HepG2 (cell line): ENCODE measurements around the gene TP73. TPM values are rescaled to one million over a fixed set of nuclear protein-coding genes. Genes with fewer than 3 reads are reported as not detected.

Experiments used
- ATAC-seq: fragments of 200-7000 bp; cut with Tn5 transposase; 3 replicates; pipeline ENCODE4 v1.9.1; 2020; ENCODE audit warnings: mild to moderate bottlenecking, moderate library complexity
- BruUV-seq: library from RNA; stranded (reverse); fragments of 400-500 nt; replicated peaks from 2 replicates; lab custom pipeline; 2021; lab: Mats Ljungman, UMichigan
- CTCF ChIA-PET: fragments of 300-600 bp; formaldehyde crosslinking; extraction: SDS; loops from one replicate; lab custom pipeline; 2021; ENCODE audit warnings: low total read pairs, inconsistent platforms, low intra/inter-chr PET ratio; lab: Yijun Ruan, JAX
- POLR2A ChIA-PET: fragments of 350-600 bp; sonication (Branson Sonifier 250); formaldehyde crosslinking; loops from one replicate; lab custom pipeline; 2020; ENCODE audit warnings: antibody characterized with exemption, inconsistent platforms; lab: Yijun Ruan, JAX
- DNase-seq: peaks from one replicate; pipeline ENCODE4 v3.0.0-alpha.2; 2015; ENCODE audit warnings: low spot score
- FAIRE-seq: peaks from 3 replicates; lab custom pipeline; 2011; peaks lifted over from hg19 to GRCh38; lab: Jason Lieb, UNC
- H2AFZ ChIP-seq: one replicate; pipeline ENCODE4 v1.6.1; 2011; ENCODE audit warnings: low read length, inconsistent platforms
- H3K27ac ChIP-seq: fragments of 300-600 bp; 3 replicates; pipeline ENCODE4 v1.8.0; 2011; ENCODE audit warnings: mixed run types, mild to moderate bottlenecking, mixed read lengths, low read length, inconsistent platforms; ENCODE audit not compliant: insufficient read depth; ENCODE audit errors: extremely low read length
- H3K27me3 ChIP-seq, 2 experiments: fragments of 200-600 bp in 1 of 2; 2 replicates in 1 of 2; 3 replicates in 1 of 2; pipeline versions ENCODE4 v1.6.0 to v1.8.0; 2011; ENCODE audit warnings: low read length in 2 of 2, mild to moderate bottlenecking in 2 of 2, moderate library complexity in 2 of 2, inconsistent platforms in 1 of 2; ENCODE audit not compliant: insufficient read depth in 2 of 2, control insufficient read depth in 1 of 2
- H3K36me3 ChIP-seq, 2 experiments: fragments of 200-600 bp in 1 of 2; replicated peaks in 1 of 2; 2 replicates in 1 of 2; 3 replicates in 1 of 2; pipeline versions ENCODE4 v1.5.1 to v1.8.0; 2011; ENCODE audit warnings: low read length in 2 of 2, inconsistent platforms in 1 of 2; ENCODE audit not compliant: insufficient read depth in 2 of 2, control insufficient read depth in 1 of 2
- H3K4me1 ChIP-seq: 2 replicates; pipeline ENCODE4 v1.5.1; 2012; ENCODE audit warnings: low read length, inconsistent platforms; ENCODE audit not compliant: insufficient read depth
- H3K4me2 ChIP-seq: 2 replicates; pipeline ENCODE4 v1.6.0; 2011; ENCODE audit warnings: low read depth, low read length, inconsistent platforms
- H3K4me3 ChIP-seq, 3 experiments: fragments of 200-600 bp in 1 of 3; sonication (generic), shearing (Covaris generic) in 1 of 3; replicated peaks in 1 of 3; 2 replicates each; pipeline ENCODE4 v1.5.1; 2011 to 2016; ENCODE audit warnings: low read length in 3 of 3, inconsistent platforms in 2 of 3, low read depth in 2 of 3, mild to moderate bottlenecking in 2 of 3, control low read depth in 1 of 3, mixed read lengths in 1 of 3; ENCODE audit not compliant: insufficient read depth in 1 of 3
- H3K79me2 ChIP-seq: one replicate; pipeline ENCODE4 v1.6.1; 2011; ENCODE audit warnings: low read length, inconsistent platforms; ENCODE audit not compliant: insufficient read depth
- H3K9ac ChIP-seq: 2 replicates; pipeline ENCODE4 v1.6.0; 2011; ENCODE audit warnings: mild to moderate bottlenecking, low read depth, low read length, inconsistent platforms; ENCODE audit not compliant: insufficient read depth
- H3K9me3 ChIP-seq: 2 replicates; pipeline ENCODE4 v1.5.1; 2012; ENCODE audit warnings: mild to moderate bottlenecking, low read length
- H4K20me1 ChIP-seq: 2 replicates; pipeline ENCODE4 v1.6.0; 2011; ENCODE audit warnings: inconsistent platforms, mild to moderate bottlenecking, low read length, moderate library complexity; ENCODE audit not compliant: insufficient read depth
- DMAP1 ChIP-seq: IDR thresholded peaks from 2 replicates; pipeline ENCODE4 v1.6.1; 2016
- HOXA5 ChIP-seq: sonication (generic); formaldehyde crosslinking; IDR thresholded peaks from 2 replicates; pipeline ENCODE4 v1.4.0; 2020; ENCODE audit warnings: missing genetic modification reagents
- IKZF4 ChIP-seq: sonication (generic); formaldehyde crosslinking; IDR thresholded peaks from 2 replicates; pipeline ENCODE4 v1.5.1; 2020; ENCODE audit warnings: borderline replicate concordance, mild to moderate bottlenecking, low read depth, missing genetic modification reagents; ENCODE audit errors: not compliant biosample characterization
- IRX3 ChIP-seq: sonication (generic); formaldehyde crosslinking; IDR thresholded peaks from 2 replicates; pipeline ENCODE4 v1.8.1; 2023; ENCODE audit warnings: mild to moderate bottlenecking, low read depth, missing genetic modification reagents, borderline replicate concordance
- KDM6A ChIP-seq: IDR thresholded peaks from 2 replicates; pipeline ENCODE4 v1.6.1; 2016; ENCODE audit warnings: low read depth
- NBN ChIP-seq: fragments of 450-650 bp; conservative IDR thresholded peaks from 2 replicates; pipeline ENCODE4 v1.6.1; 2017
- POLR2G ChIP-seq: fragments of 200-400 bp; formaldehyde crosslinking; IDR thresholded peaks from 2 replicates; pipeline ENCODE4 v1.6.1; 2018; ENCODE audit warnings: mild to moderate bottlenecking, low read depth, low read length, moderate library complexity
- SRSF4 ChIP-seq: fragments of 200-400 bp; formaldehyde crosslinking; IDR thresholded peaks from one replicate; pipeline ENCODE4 v1.6.1; 2018; ENCODE audit warnings: mild to moderate bottlenecking, low read depth, low read length, moderate library complexity; ENCODE audit not compliant: poor library complexity, severe bottlenecking
- TCF12 ChIP-seq, 2 experiments: fragments of 450-650 bp in 1 of 2; sonication (generic) in 1 of 2; formaldehyde crosslinking in 1 of 2; IDR thresholded peaks; 2 replicates each; pipeline versions ENCODE4 v1.6.1 to v1.8.0; 2017 to 2022; ENCODE audit warnings: antibody characterized with exemption in 1 of 2, mild to moderate bottlenecking in 1 of 2, missing genetic modification reagents in 1 of 2, moderate library complexity in 1 of 2
- TFAP4 ChIP-seq: sonication (generic); IDR thresholded peaks from 2 replicates; pipeline ENCODE4 v1.6.1; 2016; ENCODE audit warnings: low read depth, borderline replicate concordance
- ZBTB10 ChIP-seq: sonication (generic); formaldehyde crosslinking; IDR thresholded peaks from 2 replicates; pipeline ENCODE4 v1.4.0; 2020; ENCODE audit warnings: missing genetic modification reagents, borderline replicate concordance
- ZBTB39 ChIP-seq: sonication (generic); formaldehyde crosslinking; IDR thresholded peaks from 2 replicates; pipeline ENCODE4 v1.5.0; 2020; ENCODE audit warnings: missing genetic modification reagents
- ZNF264 ChIP-seq: sonication (generic); formaldehyde crosslinking; IDR thresholded peaks from 2 replicates; pipeline ENCODE4 v1.4.0; 2020; ENCODE audit warnings: missing genetic modification reagents
- ZNF468 ChIP-seq: sonication (generic); formaldehyde crosslinking; IDR thresholded peaks from 2 replicates; pipeline ENCODE4 v1.8.0; 2022; ENCODE audit warnings: mild to moderate bottlenecking, moderate library complexity, missing genetic modification reagents
- ZNF839 ChIP-seq: sonication (generic); formaldehyde crosslinking; IDR thresholded peaks from 2 replicates; pipeline ENCODE4 v1.4.0; 2020; ENCODE audit warnings: missing genetic modification reagents, mild to moderate bottlenecking, borderline replicate concordance
- ZXDC ChIP-seq: sonication (generic); formaldehyde crosslinking; IDR thresholded peaks from 2 replicates; pipeline ENCODE4 v1.5.0; 2020; ENCODE audit warnings: mild to moderate bottlenecking, missing genetic modification reagents
- WGBS: methylation state at CpG from one replicate; pipeline ENCODE4 v1.1.6; 2017; ENCODE audit warnings: low lambda C conversion rate; 5-methylcytosine and 5-hydroxymethylcytosine counted together
- in situ Hi-C: cut with HindIII; loops from 2 replicates; pipeline ENCODE4 v1.10.0; 2017; ENCODE audit warnings: low pct_unique_long_range_greater_than_20kb; ENCODE audit not compliant: extremely low pct_ligation_motif_present
- intact Hi-C: fragments of 100-400 bp; cut with micrococcal nuclease; formaldehyde crosslinking; loops from one replicate; pipeline ENCODE4 v1.10.0; 2022; ENCODE audit not compliant: unreplicated experiment
- polyA plus RNA-seq, 8 experiments: library from polyadenylated mRNA; depleted of rRNA in 3 of 8; stranded (reverse) in 7 of 8; unstranded in 1 of 8; fragments of >200 nt; fragmentation: Illumina TruSeq in 4 of 8; extraction: Trizol in 4 of 8; gene quantifications; 2 replicates each; pipeline versions ENCODE4 v1.2.1 to v1.2.3, GENCODE V29; 2011 to 2016; ENCODE audit warnings: low read depth in 4 of 8, missing spikeins in 1 of 8, mixed read lengths in 1 of 8; ENCODE audit not compliant: insufficient read depth in 1 of 8
- total RNA-seq, 5 experiments: library from RNA; depleted of rRNA; stranded (reverse); fragments of >200 nt; fragmentation: Illumina TruSeq; extraction: Trizol; gene quantifications; 2 replicates each; pipeline ENCODE4 v1.2.3, GENCODE V29; 2016; ENCODE audit warnings: low read depth in 1 of 5

Gene TP73
- total and polyA plus RNA-seq, 2 of the 13 experiments (the other 11 are each of a cell fraction or from before 2014, with no cell fraction given) = 0.49 to 1.1 TPM

- Histone ChIP-seq H3K27ac (no peak overlapping the region), H3K79me2 (no peaks in the 10 kb centered on the region), H3K4me3 (no peak overlapping the region), H2AFZ (no peak overlapping the region), H3K4me2 (no peak overlapping the region), H3K27me3 (no peaks in the 10 kb centered on the region; a peak in 1 of 5 replicates), H3K36me3 (no peaks in the 10 kb centered on the region), H3K9ac (no peak overlapping the region), H3K4me1 (no peaks in the 10 kb centered on the region), H4K20me1 (0 out of 2 replicates have a peak, but pooled peaks cover 2% of the 10 kb centered on the region), H3K9me3 (no peaks in the 10 kb centered on the region)
- DNase-seq (no peak), ATAC-seq (no peak), FAIRE-seq (no peak)
- WGBS = 25% methylated on average over 2 of the region's 11 CpGs
- POLR2A ChIA-PET = interaction anchor here (0.6 kb wide), 1 partner anchor 57 kb away, joined by 5 read pairs; no protein-coding TSS in a partner anchor
- intact Hi-C loops = no loop called here
- CTCF ChIA-PET = no interaction called here
- BruUV-seq = no TSS peak
- in situ Hi-C loops = no loop called here
- no peak for TF ChIP-seq ZBTB10 (CRISPR knock-in tag)
- no peak for TF ChIP-seq DMAP1 (CRISPR knock-in tag)
- no peak for TF ChIP-seq ZXDC (CRISPR knock-in tag)
- no peak for TF ChIP-seq IRX3 (CRISPR knock-in tag)
- no peak for TF ChIP-seq ZBTB39 (CRISPR knock-in tag)
- TF ChIP-seq POLR2G = no peak
- TF ChIP-seq IKZF4 (CRISPR knock-in tag) = no peak
- TF ChIP-seq ZNF839 (CRISPR knock-in tag) = no peak
- no peak for TF ChIP-seq TFAP4
- no peak for TF ChIP-seq TCF12 (IDR thresholded peaks at IDR 0.05)
- TF ChIP-seq TCF12 (CRISPR knock-in tag; IDR thresholded peaks at IDR 0.05) = no peak
- no peak for TF ChIP-seq KDM6A (CRISPR knock-in tag)
- TF ChIP-seq HOXA5 (CRISPR knock-in tag) = no peak
- TF ChIP-seq ZNF468 (CRISPR knock-in tag) = no peak
- no peak for TF ChIP-seq ZNF264 (CRISPR knock-in tag)
- no peak for TF ChIP-seq SRSF4
- no peak for TF ChIP-seq NBN
These were observed 59.1 kb downstream of the TP73 start for GRCh38 chr1:3711381-3711779.
